ENCODE measurements around the gene IFFO2.

IFFO2 gene

DNA sequence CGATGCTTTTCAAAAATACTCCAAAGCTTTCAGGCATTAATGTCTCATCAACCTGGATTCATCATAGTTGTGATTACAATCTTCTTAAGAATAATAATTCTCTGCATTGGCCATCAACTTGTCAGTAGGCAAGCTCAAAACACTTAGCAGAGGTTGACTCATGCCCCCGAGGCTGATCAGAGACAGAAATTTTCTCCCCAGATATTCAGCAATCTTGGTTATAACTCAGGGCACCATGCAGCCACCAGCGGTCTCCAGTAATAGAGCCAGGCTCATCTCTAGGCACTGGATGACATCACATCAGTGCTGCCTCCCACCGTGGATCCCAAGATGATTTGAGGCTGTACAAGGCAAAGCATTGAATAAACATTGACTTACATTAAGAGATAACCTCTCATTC lies 14.3 kb upstream of the IFFO2 start:
- DNase-seq = no peak

DNA sequence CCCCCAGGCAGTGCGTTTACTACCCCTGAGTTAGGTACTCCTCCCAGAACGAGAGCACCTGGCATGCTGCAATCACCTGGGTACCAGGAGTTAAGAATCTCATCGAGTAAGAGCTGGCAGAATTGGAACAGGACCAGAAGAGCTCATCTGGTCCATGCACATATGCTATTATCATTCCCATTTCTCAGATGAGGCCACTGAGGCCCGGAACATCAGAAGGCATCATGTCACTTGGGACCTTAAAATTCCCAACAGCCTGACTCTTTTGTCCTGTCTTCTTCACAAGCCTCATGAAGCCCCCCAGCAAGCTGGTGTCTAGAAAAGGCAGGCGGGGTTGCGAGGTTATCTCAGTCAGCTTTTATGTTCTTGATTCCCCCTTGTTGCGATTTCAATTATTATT lies 13.9 kb upstream of the IFFO2 start:
- DNase-seq = no peak

DNA sequence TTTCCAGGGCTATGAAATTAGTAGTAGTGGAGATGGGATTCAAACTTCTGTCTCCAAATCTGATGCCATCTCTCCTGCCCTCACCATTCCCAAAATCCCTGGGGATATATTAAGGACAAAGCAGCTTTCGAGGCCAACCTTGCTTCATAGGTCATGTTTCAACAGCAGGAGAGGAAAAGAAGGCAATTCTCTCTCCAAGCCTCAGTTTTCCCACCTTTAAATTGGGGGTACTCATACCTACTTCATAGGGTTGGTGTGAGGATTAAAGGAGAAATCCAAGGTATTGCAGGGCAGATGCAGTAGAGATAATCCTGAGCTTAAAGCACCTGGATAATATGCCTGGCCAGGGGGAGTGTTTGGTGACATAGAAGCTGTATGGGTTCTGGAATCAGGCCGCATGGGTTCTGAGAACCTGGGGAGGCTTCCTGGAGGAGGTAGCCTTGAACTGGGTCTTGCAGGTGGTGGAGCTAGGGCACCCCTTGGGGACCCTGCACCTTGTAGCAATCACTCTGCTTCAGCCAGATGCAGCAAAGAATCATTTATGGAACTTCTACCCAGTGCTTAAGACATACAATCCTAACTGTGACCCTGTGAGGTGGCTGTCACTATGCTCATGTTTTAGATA lies 10.7 kb upstream of the IFFO2 start:
- no peak for DNase-seq

DNA sequence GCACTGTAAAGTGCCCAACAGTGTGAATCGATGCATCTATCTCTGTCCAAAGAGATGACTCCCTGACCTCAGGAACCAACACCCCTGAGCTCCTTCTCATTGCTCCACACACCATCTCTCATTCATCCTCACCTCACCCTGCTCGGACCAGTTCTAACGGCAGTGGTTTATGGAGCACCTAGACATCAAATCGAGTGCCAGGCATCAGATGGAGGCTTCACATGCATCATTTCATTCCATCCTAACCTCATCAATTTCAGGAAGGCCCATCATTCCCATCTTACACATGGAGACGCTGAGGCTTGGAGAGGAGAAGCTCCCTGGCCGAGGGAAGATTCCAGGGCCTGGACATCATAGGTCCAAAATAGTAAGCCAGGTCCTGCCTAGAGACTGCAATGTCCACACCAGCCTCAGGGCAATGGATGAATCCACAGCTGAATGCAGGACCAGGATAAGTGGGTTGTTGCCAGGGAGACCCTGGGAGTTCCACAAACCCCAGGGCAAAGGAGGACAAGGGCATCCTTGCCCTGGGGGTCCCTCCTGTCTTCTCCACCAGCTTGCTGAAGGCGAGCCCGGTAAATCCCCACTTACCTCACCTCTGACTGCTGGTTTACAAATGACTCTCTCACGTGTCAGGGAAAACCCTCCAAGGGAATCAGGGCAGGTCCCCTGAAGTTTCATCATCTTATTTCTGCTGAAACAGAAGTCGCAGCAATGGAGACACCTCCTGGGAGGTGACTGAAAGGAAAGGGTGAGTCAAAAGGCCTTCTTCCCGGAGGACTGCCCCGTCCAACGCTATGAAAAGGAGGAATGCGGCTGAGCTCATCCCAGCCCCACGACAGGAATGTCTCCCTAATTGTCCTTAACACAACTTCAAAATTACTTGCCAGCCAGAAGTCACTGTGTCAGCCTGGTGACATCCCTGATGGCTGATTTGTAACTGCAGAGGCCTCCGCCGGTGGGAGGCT lies 9.0 kb upstream of the IFFO2 start:
- peak; percentile 42 to 64 (median 54) for DNase-seq

DNA sequence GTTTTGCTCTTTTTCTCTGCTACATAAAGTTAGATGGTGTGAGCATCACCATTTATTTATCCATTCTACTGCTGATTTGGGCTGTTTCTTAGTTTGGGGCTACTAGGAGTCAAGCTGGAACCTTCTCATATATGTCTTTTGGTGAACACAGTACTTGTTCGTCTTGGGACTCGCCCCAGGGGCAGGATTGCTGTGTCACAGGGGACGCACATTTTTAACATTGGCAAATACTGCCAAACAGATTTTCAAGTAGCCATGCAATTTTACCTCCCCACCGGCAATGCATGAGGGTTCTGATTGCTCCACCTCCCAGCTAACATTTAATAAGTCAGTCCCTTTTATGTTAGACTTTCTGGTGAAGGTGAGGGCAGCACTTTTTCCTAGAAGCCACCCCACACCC lies 7.5 kb upstream of the IFFO2 start:
- no peak for DNase-seq

DNA sequence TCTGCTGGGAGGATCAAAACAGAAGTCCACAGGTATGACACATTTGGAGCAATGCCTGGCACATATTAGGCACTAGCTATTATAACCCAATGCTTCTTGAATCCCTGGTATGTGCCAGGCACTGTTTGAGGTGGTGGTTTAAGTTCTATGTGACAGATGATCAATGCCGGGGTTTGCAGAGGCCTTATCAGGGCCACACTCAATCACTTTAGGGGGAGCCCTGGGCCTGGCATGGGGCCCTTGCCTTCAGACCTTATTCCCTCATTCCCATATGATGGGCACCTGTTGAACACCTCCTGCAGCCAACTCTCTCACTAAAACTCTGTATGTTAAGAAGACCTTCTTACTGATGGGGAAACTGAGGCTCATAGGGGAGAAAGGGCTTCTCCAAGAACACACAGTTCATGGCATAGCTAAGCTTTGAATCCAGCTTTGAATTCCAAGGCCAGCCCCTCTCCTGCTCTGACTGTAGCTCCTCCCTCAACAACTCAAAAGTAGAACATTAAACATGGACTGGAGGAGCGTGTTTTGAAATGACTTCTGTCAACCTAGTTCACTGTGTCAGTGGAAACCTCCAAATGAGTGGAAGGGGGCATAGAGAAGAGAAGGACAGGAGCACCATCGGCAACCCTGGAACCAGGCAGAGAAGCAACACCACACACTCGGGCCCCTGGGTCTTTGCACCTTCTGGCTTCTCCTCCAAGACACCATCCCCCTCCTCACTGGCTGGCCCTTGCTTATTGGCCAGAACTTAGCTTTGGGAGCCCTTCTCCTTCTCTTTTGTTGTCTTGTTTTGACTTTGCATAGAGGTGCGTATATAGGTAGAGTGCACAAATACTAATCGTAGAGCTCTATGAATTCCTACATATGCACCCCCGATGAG lies 6.6 kb upstream of the IFFO2 start:
- no peak for DNase-seq

DNA sequence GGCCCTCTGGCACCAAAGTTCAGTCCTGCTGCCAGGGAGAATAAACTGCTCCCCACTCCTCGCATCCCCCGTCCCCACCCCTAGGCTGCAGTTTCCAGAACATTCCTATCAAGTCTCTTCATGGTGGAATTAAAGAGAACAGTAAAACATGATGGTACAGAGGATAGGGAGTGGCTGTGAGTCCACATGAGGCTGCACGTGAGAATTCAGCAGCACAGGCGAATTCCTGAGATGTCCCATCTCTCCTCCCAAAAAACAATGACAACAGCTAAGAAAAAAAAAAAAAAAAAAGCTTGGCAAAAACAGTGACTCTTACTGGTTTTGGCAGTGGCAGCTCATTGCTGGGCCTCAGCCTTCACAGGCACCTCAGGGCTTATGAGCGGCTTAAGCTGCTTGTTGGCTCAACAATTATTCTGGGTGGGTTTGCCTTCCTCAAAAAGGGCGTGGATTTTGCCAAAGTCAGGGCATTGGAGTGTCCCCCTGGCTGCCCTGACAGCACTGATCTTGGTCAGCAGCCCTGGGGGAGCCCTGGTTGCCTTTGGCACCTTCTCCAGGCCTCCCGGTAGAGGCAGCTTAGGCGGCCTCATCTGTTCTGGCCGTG lies 5.7 kb upstream of the IFFO2 start:
- no peak for DNase-seq

DNA sequence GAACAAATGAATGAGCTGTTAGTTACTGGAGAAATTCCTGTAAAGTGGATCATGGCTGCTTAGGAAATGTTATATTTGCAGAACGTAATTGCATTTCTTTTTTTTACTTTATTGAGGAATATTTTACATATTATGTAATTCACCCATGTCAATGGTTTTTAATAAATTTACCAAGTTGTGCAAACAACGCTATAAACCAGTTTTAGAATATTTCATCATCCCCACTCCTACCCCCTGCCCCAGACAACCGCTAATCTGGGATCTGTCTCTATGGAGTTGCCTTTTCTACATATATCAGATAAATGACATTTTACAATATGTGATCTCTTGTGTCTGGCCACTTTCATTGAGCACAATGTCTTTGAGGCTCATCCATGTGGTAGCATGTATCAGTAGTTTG lies 4.3 kb upstream of the IFFO2 start:
- DNase-seq = peak in 2 of 3 donors; percentile 29 to 45

DNA sequence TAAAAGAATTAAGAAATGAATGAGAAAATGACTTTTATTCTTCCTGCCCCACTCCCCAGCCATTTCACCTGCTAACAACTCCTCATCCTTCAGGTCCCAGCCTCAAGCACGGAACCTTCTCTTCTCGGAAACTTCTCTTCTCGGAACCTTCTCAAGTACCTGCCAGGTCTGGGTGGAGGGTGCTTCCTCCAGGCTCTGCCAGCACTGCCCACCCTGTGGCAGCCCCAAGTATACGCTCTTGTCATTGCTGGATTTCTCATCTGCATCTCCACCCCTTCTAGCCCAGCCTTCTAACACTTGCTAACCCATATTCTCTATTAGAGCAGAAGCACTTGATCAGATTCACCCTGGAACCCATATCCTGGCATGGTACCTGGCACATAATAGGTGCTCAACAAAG lies 3.9 kb upstream of the IFFO2 start:
- no peak for DNase-seq

DNA sequence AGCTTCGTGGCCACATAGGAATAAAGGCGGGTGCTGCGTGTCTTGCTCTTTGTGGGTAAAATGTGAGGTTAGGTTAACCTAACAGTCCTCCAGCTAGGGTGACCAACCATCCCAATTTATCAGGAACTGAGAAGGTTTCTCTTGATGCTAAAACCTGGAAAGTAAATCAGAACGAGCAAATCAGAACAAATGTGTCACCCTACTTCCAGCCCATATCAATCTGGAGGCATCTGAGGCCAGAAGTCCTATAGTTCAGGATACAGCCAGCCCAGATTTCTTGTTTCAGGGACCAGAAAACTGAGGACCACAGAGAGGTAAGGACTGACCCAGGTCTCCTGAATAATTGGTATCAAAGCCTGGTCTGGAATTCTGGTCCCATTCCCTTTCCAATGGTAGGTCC lies 3.1 kb upstream of the IFFO2 start:
- no peak for DNase-seq

DNA sequence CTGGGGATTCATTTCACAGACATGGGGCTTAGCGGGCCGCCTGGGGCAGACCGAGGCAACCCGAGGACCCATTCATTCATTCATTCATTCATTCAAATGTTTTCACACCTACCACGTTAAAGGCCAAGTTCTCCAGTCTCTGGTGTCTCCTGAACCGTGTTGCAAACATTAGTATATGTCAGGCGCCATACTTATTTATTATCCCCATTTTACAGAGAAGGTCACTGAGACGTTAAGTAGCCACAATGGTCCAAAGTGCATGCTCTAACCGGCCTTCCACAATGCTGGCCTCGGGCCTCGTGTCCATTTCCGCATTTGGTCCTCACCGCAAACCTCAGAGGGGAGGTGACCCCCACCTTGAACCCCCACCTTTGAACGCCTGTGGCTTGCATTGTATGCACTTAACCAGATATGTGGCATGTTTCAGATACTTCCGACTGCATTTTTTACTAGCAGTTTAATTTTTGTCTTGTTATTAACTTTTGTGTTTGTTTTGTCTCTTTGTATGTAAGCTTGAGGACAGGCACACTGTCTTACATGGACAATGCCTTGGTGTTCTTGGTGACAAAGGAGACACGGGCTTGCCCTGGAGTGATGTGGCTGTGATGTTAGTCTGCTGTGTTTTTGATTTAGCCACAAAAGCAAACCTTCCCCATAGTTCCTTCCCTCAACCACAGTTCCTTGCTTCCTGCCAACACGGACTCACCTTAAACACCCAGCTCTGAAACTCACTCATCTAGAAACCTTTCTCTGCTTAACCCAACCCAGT lies 1.2 kb upstream of the IFFO2 start:
- DNase-seq = no peak

DNA sequence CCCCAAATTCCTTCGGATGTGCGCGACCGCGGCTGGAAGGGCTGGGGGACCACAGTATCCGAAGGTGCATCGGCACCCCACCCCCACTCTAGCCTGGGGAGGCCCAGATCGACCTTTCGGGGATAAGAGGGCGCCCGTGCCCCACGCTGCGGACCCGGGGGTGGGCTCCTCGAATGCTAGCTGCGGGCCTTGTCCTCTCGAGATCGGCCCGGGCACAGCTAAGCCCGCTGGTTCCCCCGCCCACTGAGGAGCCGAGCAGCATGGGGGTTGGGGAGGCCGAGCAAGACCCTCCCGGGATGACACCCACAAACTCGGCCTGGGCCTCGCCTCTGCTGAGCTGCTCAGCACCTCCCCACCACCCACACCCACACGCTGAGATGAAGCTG lies 653 bp upstream of the IFFO2 start:
- no peak for DNase-seq

DNA sequence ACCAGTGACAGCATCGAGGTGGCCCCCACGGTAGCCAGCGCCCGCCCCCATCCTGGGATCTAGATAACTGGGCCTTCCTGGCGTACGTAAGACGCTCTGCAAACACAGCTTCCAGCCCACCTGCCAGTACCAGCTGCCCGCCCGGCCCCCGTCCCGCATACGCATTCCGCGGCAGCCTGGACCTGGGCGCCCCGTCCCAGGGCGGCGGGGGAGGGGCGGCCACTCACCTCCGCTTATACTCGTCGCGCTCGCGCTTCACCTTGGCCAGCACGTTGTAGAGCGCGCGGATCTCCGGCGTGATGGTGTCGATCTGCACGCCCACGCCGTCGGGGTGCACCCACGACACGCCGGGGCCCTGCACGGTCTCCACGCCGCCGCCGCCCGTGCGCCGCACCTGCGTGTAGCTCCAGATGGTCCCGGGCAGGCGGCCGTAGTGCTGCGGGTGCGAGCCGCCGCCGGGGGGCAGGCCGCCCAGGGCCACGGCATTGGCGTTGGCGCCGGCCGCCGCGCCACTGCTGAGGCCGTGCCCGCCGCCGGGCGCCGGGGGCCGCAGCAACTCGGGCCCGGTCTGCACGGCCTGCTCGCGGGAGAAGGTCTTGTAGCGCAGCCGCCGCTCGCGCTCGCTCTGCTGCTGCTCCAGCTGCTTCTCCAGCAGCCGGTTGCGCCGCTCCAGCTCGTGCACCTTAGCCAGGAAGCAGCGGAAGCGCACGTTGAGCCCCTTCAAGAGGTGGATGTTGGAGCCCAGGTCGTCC lies 859 bp downstream of the IFFO2 start:
- DNase-seq = peak; percentile 22 to 60 (median 34)

DNA sequence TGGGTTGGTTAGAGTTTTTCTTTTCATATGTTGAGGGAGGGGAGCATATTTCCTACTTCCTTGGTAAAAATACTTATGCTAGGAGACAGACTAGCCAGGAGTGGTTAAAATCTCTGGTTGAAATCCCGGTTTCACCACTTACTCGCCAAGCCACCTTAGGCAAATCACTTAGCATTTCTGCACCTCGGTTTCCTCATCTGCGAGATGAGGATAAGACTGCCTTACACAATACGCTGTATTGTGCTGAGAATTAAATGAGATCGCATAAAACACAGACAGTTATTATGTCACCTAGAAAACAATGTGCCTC lies 1.4 kb downstream of the IFFO2 start:
- DNase-seq = peak; percentile 31 to 47 (median 35)

DNA sequence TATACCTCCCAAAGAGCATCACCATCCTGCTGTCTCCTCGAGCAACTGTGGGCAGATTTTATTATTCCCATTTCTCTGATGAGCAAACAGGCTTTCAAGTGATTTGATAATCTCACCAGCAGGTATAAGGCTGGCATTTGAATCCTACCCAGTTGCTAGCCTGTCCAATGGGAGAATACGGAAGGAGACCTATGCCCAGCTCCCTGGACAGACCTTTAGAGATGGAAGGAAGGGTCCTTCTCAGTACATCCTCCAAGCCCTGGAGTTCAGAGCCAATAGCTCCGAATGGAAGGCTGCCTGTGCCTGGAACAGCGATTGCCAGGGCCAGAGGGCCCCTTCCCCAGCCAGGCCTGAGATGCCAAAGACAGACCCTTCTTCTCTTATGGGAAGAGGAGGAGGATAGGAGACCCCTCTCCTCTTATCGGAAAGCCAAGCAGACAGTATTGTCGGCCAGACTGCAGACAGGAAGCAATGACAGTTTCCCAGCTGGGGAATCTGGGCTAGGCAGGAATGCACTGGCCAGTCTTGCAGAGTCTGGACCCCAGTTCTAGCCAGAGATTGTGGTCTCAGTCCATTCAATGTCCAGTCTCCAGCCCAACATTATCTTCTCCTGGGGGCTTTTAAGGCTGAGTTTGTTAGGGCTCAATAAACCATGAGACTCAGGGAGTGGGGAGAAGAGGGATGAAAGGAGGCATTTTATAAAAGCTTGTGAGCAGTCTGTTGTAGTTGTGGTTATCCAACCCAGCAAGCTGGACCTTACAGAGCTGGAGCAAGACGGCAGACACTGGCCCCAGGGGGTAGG lies 2.0 kb downstream of the IFFO2 start:
- DNase-seq = no peak

DNA sequence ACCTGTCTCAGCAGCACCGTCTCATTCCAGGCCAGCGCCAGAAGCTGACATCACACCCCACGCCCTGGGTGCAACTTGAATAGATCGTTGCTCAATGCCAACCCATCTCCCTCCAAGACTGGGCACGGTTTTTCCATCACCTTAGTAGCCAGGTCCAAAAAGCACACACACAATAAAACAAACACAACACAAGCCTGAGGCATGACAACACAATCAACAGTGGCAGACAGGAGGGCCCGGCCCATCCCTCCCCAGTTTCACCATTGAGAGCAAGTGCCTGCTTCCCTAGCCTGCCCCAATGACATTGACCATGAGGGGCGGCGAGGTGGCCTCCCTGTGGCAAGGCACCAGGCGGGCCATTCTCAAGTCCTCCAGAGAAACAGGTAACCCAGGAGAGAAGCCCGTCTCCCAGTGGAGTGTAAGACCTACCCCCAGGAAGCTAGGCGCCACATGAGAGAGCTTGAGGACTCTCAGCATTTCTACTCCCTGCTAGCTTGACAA lies 2.7 kb downstream of the IFFO2 start:
- DNase-seq = no peak

DNA sequence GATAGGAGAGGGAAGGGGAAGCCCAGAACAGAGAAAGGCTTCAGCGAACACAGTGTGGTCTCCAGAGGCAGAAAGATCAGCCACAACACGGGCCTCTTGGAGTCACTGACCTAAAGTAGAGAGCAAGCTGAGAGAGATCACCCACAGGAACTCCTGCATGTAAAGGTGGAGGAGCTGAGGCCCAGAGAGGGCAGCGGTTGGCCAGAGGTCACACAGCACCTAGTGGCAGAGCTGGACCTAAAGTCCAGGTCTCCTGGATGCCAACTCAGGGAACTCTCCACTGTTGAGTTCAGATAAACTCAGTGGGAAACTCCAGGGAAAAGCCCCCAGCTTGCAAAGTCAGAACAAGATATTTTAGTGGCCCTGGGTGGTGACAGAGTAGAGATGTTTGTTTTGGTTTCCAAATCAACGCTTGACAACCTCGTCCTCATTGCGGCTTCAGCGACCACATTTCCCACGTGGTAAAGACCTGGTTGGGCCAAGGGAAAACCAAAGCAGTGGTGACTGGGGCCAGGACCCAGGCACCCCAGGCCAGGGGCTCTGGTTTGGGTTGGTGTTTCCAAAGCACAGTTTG lies 4.6 kb downstream of the IFFO2 start:
- DNase-seq = peak; percentile 88 to 95 (median 88)

DNA sequence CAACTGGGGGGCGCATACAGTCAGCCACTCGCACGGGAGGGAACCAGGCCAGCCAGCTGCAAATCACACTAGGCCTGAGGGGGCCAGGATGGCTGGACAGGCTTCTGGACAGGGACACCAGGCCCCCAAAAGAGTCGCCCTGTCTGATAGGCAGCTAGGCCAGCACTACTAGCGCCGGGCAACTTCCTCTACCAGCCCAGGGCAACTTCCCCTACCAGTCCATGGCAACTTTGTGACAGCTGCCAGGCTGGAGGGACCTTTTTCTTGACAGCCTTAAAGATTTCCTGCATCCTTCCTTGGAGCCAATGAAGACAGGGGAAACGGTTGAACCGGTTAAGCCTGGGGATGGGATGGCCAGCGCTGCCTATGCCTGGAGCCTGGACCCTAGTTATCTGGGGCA lies 5.1 kb downstream of the IFFO2 start:
- DNase-seq = peak; percentile 73 to 79 (median 76)

DNA sequence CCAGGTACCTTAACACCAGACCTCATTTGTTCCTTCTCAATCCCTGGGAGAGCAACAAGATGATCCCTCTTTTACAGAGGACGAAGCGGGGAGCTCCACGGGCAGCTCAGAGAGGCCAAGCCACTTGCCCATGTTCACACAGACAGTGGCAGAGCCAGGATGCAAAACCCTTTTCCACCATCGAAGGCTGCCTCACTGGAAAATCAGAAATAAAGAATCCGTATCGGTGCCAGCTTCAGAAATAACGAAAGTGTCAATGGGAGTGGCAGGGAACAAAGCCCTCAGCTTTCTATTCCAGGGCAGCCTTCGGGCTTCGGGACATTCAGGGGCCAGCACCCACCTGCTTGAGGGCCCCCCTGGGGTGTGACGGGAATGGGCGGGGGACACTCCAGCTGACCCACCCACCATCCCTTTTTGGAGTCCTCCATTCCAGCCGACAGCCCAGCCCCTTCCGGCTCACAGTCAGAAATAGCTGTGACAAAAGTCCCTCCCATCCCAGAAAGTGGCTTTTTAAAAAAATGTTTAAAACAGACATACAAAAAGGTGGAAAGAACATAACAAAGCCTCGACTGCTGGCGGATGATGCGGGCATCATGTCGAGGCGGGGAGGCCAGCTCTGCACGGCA lies 6.0 kb downstream of the IFFO2 start:
- DNase-seq = peak; percentile 42 to 59 (median 50)

Measured in suppressor macrophage treated with lipopolysaccharide for 1 hour (primary cell).